ENCODE data around the gene TSPAN16. TPM values are rescaled to one million over a fixed set of nuclear protein-coding genes. Genes with fewer than 3 reads are reported as not detected.
"Not testable (repeated sequence)": the region's sequence is repeated elsewhere in the genome, so short reads cannot be mapped to it uniquely, and the experiment has no call there.

The TSPAN16 gene
- total RNA-seq, 1 donor from 2014 or later, result not detected

DNA sequence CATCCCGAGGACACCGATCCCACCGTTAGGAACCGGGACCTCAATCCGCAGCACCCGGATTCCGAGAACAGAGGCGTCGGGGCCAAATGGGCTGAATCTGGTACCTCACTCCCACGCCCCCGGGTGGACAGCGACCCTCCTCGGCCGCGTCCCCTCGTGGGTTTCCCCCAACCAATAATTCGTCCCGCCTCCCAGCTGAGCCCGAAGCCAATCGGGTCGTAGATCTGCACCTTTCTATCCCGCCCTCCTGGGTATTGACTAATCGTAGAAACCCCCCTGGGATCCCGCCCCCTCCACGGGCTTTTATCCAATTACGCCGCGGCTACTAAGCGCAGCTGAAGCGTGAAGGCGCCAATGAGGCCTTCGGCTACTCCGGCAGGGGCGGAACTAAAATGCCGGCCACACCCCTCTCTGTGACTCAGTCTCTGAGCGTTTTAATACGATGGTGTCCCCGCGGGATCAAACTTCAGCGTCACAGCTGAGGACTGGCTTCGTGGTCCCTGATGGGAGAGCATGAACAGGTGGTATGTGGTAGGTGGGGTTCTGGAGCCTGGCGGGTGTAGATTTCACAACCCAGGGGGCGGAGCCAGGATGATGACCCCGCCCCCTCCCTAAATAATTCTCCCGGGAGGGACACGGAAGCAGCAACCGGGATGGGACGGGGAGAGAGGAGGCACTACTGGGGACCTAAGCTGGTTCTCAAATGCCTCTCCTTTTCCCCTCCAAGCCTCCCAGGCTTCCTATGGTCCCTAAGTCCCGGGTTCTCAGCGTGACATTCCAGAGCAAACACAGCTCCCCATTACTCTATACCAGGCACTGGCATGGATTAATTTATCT lies 50.4 kb downstream of the TSPAN16 start, which contains the start of the genes CCDC159 and TMEM205:
CCDC159 (plus strand) TSS at position 416 of the 837 bp plus-strand sequence; CDS start at position 504, 88 bp downstream.
TMEM205 (minus strand) TSS at position 165 of the 837 bp plus-strand sequence. CDS start 649 bp downstream, outside the sequence.
- Mint-ChIP-seq H3K36me3 (ENCODE audit: low read depth) (peaks cover 5% of the 10 kb centered on the region), H3K27ac (peak within 1 kb of the TSS; percentile 93), H3K9me3 (peaks cover 10% of the 10 kb centered on the region), H3K4me1 (ENCODE audit: low read depth) (peaks cover 28% of the 10 kb centered on the region), H3K27me3 (ENCODE audit: insufficient read depth) (no peaks in the 10 kb centered on the region), H3K4me3 (peak within 1 kb of the TSS; percentile 89)
- peak; percentile 98 for DNase-seq (ENCODE audit: low spot score)
- intact Hi-C loops (cut with micrococcal nuclease), result loop anchor here (1.0 to 5.0 kb wide), 8 partner anchors 9 to 191 kb away; partner anchors contain the start of genes ODAD3, PLPPR2, PRKCSH and SPC24

DNA sequence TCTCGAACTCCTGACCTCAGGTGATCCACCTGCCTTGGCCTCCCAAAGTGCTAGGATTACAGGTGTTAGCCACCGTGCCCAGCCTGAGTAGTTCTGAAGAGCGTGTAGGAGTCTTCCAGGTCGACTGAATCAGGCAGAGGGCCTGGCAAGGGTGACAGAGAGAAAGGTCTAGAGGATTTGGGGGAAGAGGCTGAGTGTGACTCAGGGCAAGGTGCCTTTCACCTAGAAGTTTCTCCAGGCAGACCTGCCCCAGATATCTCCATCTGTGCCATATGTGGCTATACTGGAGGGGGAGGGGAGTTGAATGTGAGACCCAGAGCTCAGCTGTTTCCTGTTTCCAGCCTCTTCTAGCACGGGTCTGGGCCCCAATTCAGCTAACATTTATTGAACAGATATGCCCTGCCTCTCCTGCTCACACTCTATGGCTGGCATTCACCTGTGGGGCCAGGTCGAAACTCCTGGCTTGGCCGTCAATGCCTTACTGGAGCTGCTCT lies 51.6 kb downstream of the TSPAN16 start:
- no peak for DNase-seq (ENCODE audit: low spot score)
- no peak overlapping the region for H3K27ac Mint-ChIP-seq
- H3K4me3 Mint-ChIP-seq, result peak overlapping the region; percentile 60
- H3K4me1 Mint-ChIP-seq (ENCODE audit: low read depth), result peaks cover 28% of the 10 kb centered on the region
- intact Hi-C loops (cut with micrococcal nuclease), result loop anchor here (2.0 to 5.0 kb wide), 2 partner anchors 55 to 135 kb away; no protein-coding TSS in a partner anchor
- peaks cover 10% of the 10 kb centered on the region for H3K9me3 Mint-ChIP-seq
- H3K27me3 Mint-ChIP-seq (ENCODE audit: insufficient read depth), result no peaks in the 10 kb centered on the region
- H3K36me3 Mint-ChIP-seq (ENCODE audit: low read depth), result peaks cover 5% of the 10 kb centered on the region

DNA sequence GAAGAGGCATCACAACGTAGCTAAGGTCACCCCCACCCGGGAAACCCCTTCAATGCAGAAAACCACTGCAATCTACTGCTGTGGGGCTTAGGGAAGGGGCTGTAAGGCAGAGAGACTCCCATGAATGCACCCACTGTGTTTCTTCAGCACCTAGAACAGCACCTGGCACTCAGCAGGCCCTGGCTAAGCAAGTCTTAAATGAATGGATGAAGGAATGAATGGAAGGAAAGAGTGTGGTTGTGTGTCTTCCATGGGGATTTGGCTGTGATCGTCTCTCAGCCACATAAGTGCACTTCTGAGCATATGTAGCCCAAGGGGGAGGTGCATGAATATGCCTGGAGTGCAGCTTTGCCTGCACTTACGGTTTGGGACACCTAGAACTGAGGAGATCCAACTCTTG lies 53.2 kb downstream of the TSPAN16 start:
- Mint-ChIP-seq H3K27me3 (ENCODE audit: insufficient read depth) (no peaks in the 10 kb centered on the region), H3K27ac (no peak overlapping the region), H3K9me3 (peaks cover 10% of the 10 kb centered on the region), H3K36me3 (ENCODE audit: low read depth) (peaks cover 5% of the 10 kb centered on the region), H3K4me1 (ENCODE audit: low read depth) (peaks cover 27% of the 10 kb centered on the region), H3K4me3 (no peak overlapping the region)
- intact Hi-C loops (cut with micrococcal nuclease), result loop anchor here (5.0 kb wide), 1 partner anchor 57 kb away; no protein-coding TSS in a partner anchor
- no peak for DNase-seq (ENCODE audit: low spot score)

DNA sequence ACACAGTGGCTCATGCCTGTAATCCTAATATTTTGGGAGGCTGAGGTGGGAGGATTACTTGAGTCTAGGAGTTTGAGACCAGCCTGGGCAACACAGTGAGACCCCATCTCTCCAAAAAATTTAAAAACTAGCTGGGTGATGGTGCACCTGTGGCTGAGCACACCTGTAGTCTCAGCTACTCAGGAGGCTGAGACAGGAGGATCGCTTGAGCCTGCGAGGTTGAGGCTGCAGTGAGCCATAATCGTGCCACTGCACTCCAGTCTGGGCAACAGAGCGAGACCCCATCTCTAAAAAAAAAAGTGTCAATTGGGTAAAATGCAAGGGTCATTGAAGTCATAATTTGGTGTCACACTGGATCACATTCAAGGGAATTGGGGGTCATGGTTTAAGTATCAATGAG lies 58.1 kb downstream of the TSPAN16 start:
- H3K4me3 Mint-ChIP-seq; H3K27ac Mint-ChIP-seq; intact Hi-C loops (cut with micrococcal nuclease); DNase-seq (ENCODE audit: low spot score); H3K9me3 Mint-ChIP-seq; H3K36me3 Mint-ChIP-seq (ENCODE audit: low read depth): not testable (repeated sequence)
- H3K4me1 Mint-ChIP-seq (ENCODE audit: low read depth), result peaks cover 11% of the 10 kb centered on the region
- peaks cover 15% of the 10 kb centered on the region for H3K27me3 Mint-ChIP-seq (ENCODE audit: insufficient read depth)

DNA sequence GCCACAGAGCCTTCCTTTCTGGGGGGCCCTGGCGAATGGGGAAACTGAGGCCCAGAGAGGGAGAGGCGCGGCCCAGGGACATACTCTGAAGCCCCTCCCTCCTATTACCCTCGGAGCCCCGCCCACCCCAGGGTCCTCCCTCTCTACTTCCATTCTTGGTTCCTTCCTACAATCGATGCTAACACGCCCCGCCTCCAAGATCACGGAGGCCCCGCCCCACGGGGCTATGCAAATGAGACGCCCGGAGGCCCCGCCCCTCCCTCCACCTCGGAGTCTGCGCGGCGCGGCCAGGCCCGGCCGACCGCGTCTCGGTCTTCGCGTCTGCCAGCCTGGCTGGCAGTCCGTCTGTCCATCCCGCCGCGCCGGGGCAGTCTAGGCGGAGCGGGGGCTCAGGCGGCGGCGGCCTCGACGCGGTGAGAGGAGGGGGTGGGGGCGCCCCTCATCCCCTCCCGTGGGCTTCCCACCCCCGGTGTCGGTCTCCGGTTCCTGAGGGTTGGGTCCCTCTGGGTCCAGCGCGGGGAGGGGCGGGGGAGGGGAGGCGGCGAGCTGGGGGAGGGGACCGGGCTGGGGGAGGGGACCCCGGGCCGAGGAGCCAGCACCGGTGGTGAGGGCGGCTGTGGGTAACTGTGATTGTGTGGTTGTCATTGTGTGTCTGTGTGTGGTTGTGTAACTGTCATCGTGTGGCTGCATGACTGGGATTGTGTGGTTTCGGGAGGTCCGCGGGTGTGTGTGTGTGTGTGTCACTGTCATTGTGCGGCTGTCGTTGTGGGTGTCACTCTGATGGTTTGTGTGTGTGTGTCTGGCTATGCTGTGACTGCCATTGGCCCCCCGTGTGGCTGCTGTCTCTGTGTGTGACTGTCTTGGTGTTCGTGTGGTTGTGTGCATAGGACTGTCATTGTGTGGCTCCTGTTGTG lies 59.5 kb downstream of the TSPAN16 start, which contains the start of gene PLPPR2:
PLPPR2 (plus strand) TSS at position 273 of the 914 bp plus-strand sequence. CDS start 2,242 bp downstream, outside the sequence.
- no peak within 1 kb of the TSS for H3K27ac Mint-ChIP-seq
- H3K27me3 Mint-ChIP-seq (ENCODE audit: insufficient read depth), result peaks cover 15% of the 10 kb centered on the region
- H3K4me1 Mint-ChIP-seq (ENCODE audit: low read depth), result peaks cover 11% of the 10 kb centered on the region
- H3K36me3 Mint-ChIP-seq (ENCODE audit: low read depth), result no peaks in the 10 kb centered on the region
- H3K9me3 Mint-ChIP-seq, result no peaks in the 10 kb centered on the region
- DNase-seq (ENCODE audit: low spot score), result peak; percentile 79
- intact Hi-C loops (cut with micrococcal nuclease), result loop anchor here (1.0 kb wide), 4 partner anchors 9 to 174 kb away; partner anchors contain the start of genes CCDC159, ECSIT, RAB3D and TMEM205
- H3K4me3 Mint-ChIP-seq, result peak within 1 kb of the TSS; percentile 67

DNA sequence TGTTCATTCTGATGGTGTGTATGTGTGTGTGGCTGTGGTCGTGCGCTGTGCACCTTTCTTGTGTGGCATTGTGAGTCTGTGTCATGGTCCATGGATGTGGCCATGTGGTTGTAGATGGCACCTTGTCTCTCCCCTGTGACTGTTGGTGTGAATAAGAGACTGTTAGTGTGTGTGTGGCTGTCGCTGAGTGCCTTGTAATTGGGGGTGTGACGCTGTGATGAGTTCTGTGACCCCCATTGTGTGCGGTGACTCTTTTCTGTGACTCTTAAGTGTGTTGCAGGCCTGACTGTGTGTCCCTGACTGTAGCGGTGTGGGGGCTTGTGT lies 60.1 kb downstream of the TSPAN16 start:
- Mint-ChIP-seq H3K27me3 (ENCODE audit: insufficient read depth) (peaks cover 15% of the 10 kb centered on the region), H3K36me3 (ENCODE audit: low read depth) (no peaks in the 10 kb centered on the region), H3K27ac (no peak overlapping the region), H3K4me3 (peak overlapping the region; percentile 67), H3K4me1 (ENCODE audit: low read depth) (peaks cover 11% of the 10 kb centered on the region), H3K9me3 (no peaks in the 10 kb centered on the region)
- no peak for DNase-seq (ENCODE audit: low spot score)
- intact Hi-C loops (cut with micrococcal nuclease), result no loop called here

DNA sequence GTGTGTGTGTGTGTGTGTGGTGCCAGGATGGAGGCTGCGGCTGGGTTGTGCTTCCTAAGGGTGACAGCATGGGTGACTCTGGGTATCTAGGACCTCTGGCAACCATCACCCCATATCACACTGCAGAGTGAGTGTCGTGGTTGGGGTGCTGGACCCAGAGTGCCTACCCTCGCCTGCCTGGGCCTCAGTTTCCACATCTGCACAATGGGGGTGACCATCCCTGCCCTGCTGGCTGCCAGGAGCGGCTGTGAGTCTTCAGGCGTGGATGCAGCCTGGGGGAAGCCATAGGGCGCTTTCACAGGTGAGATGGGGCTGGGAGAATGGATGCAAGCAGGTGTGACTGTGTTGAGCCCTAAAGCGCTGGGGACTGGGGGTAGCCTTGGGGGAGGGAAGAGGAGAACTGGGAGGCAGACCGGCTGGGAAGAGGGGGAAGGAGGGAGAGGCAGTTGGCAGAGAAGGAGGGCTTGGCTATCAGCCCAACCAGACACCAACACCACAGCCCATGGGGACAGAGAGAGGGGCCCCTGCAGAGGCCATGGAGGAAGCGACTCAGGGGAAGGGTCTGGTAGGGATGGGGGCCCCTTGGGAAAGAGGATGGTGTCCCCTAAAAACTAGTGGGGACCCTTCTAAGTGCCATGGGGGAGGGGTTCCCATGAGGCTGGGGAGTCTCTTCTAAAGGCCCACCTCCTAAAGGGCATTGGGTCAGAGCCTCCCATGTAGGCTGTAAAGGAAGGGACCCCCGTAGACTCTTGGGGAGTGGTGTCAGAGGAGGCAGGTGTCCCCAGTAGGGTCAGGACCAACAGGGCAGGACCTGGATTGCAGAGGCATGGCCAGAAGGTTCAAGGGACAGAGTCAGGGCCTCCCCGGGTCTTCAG lies 61.0 kb downstream of the TSPAN16 start:
- peaks cover 11% of the 10 kb centered on the region for H3K4me1 Mint-ChIP-seq (ENCODE audit: low read depth)
- no peak for DNase-seq (ENCODE audit: low spot score)
- peaks cover 15% of the 10 kb centered on the region for H3K27me3 Mint-ChIP-seq (ENCODE audit: insufficient read depth)
- H3K9me3 Mint-ChIP-seq, result no peaks in the 10 kb centered on the region
- intact Hi-C loops (cut with micrococcal nuclease), result no loop called here
- H3K27ac Mint-ChIP-seq, result no peak overlapping the region
- no peak overlapping the region for H3K4me3 Mint-ChIP-seq
- H3K36me3 Mint-ChIP-seq (ENCODE audit: low read depth), result no peaks in the 10 kb centered on the region

DNA sequence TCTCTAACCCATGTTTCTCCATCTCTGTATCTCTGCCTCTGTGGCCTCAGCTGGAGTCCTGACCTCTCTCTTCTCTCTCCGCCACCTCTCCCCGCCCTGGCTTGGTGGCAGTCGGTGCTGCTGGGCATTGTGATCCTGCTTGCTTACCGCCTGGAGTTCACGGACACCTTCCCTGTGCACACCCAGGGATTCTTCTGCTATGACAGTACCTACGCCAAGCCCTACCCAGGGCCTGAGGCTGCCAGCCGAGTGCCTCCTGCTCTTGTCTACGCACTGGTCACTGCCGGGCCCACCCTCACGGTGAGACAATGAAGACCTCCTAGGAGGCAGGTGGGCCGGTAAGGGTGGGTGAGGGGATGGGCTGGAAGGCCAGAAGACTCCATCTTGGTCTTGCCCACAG lies 63.5 kb downstream of the TSPAN16 start:
- Mint-ChIP-seq H3K9me3 (no peaks in the 10 kb centered on the region), H3K27ac (no peak overlapping the region), H3K36me3 (ENCODE audit: low read depth) (no peaks in the 10 kb centered on the region), H3K4me3 (no peak overlapping the region), H3K27me3 (ENCODE audit: insufficient read depth) (peaks cover 15% of the 10 kb centered on the region), H3K4me1 (ENCODE audit: low read depth) (peaks cover 11% of the 10 kb centered on the region)
- DNase-seq (ENCODE audit: low spot score), result no peak
- intact Hi-C loops (cut with micrococcal nuclease), result no loop called here

DNA sequence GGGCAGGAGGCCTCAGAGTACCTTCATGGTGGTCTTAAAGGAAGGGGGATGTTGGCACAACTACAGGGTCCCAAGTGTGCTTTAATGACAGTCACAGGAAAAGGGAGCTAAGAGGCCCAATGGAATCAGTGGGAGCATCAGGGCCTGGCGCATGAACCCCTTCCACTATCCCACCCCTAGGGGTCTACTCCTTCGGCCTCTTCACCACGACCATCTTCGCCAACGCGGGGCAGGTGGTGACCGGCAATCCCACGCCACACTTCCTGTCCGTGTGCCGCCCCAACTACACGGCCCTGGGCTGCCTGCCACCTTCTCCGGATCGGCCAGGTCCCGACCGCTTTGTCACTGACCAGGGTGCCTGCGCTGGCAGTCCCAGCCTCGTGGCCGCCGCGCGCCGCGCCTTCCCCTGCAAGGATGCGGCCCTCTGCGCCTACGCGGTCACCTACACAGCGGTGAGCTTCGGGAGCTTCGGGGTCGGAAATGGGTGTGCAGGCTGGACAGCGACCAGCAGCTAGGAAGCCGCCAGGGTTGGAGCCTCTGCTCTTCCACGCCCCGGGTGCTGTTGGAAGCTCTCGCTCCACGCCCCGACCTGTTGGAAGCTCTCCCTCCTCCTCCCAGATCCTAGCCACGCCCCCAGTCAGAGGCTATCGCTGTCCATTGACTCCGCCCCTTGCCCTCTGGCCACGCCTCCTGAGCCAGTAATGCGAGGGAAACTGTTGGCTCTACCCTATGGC lies 65.2 kb downstream of the TSPAN16 start:
- no peak overlapping the region for H3K27ac Mint-ChIP-seq
- peaks cover 4% of the 10 kb centered on the region for H3K4me1 Mint-ChIP-seq (ENCODE audit: low read depth)
- no peaks in the 10 kb centered on the region for H3K36me3 Mint-ChIP-seq (ENCODE audit: low read depth)
- H3K4me3 Mint-ChIP-seq, result no peak overlapping the region
- no peak for DNase-seq (ENCODE audit: low spot score)
- intact Hi-C loops (cut with micrococcal nuclease), result no loop called here
- peaks cover 11% of the 10 kb centered on the region for H3K27me3 Mint-ChIP-seq (ENCODE audit: insufficient read depth)
- H3K9me3 Mint-ChIP-seq, result no peaks in the 10 kb centered on the region

DNA sequence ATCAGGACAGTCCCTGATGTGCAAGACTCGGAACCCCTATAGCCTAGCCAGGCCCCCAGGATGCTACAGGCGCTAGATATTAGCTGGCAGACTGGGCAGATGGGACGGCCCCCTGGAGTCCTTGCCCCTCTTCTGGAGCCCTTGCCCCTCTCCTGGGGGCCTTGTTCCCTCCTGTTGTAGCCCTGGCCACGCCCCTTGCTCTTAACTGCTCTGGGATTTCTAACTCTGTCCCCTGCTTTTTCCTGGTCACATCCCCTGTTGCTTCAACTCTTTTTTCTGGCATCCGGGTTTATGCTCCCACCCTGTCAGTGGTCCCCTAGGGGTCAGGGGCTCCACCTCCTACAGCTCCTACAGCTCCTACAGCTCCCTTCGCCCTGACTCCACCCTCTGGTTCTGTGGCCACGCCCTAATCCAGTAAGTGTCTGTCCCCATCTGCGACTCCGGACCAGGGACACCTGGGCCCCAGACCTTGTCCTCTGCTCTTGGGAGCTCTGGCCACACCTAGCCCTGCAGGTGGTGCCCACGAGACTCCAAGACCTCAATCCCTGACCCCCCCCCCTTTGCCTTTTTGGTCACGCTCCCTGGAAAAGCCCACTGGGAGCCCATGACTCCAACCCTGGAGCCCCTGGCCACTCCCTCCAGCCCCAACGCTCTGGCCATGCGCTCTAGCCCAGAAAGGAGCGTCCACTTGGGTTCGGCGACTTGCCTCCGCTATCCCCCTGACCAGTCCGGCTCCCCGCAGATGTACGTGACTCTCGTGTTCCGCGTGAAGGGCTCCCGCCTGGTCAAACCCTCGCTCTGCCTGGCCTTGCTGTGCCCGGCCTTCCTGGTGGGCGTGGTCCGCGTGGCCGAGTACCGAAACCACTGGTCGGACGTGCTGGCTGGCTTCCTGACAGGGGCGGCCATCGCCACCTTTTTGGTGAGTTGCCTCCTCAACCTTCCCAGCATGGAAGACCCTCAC lies 66.1 kb downstream of the TSPAN16 start:
- intact Hi-C loops (cut with micrococcal nuclease), result no loop called here
- H3K36me3 Mint-ChIP-seq (ENCODE audit: low read depth), result no peaks in the 10 kb centered on the region
- no peak overlapping the region for H3K4me3 Mint-ChIP-seq
- H3K27ac Mint-ChIP-seq, result no peak overlapping the region
- H3K9me3 Mint-ChIP-seq, result no peaks in the 10 kb centered on the region
- H3K4me1 Mint-ChIP-seq (ENCODE audit: low read depth), result no peaks in the 10 kb centered on the region
- DNase-seq (ENCODE audit: low spot score), result no peak
- H3K27me3 Mint-ChIP-seq (ENCODE audit: insufficient read depth), result peaks cover 6% of the 10 kb centered on the region

All from activated T-helper 1 cell treated with anti-CD3 and anti-CD28 coated beads, Interleukin-12 subunit alpha, Interleukin-12 subunit beta, Interleukin-2, Interleukin-4 antibody, amounts not matched to agents 30 ng/mL and 10 ng/mL and 1 ng/mL, durations not matched to agents 14 hours and 24 hours and 36 hours (primary cell).